HuH-7 (cell line): ENCODE results near the gene PPP2R3B.

ENCODE experiments used
- DNase-seq: peaks from one replicate; pipeline ENCODE4 v3.0.0; 2011; ENCODE audit warnings: low spot score

PPP2R3B gene

GRCh38 chrX:370244-370962, 16.3 kb downstream of the PPP2R3B start:
- DNase-seq, result no peak

GRCh38 chrX:369563-370101, 17.1 kb downstream of the PPP2R3B start:
- no peak for DNase-seq

GRCh38 chrX:368811-369562, 17.7 kb downstream of the PPP2R3B start:
- no peak for DNase-seq

GRCh38 chrX:367866-368265, 18.8 kb downstream of the PPP2R3B start:
- no peak for DNase-seq

GRCh38 chrX:367349-367748, 19.4 kb downstream of the PPP2R3B start:
- DNase-seq, result no peak

GRCh38 chrX:363621-364375, 22.9 kb downstream of the PPP2R3B start:
- DNase-seq, result no peak

- DNase-seq, result no peak
Observed at GRCh38 chrX:362937-363620, 23.6 kb downstream of the PPP2R3B start.

DNA sequence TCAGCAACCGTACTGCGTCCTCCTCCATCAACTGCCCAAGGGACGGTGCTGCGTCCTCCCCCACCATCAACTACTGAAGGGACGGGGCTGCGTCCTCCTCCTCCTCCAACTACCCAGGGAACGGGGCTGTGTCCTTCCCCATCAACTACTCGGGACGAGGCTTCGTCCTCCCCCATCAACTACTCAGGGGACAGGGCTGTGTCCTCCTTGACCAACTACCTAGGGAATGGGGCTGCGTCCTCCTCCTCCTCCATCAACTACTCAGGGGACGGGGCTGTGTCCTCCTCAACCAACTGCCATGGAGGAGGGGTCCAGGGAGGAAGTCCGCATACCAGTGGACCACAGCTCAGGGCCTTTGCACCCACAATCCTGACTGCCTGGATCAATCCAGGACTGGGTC, 24.4 kb downstream of the PPP2R3B start:
- no peak for DNase-seq

- DNase-seq, result no peak
Observed at GRCh38 chrX:361231-362145, 25.2 kb downstream of the PPP2R3B start.

- DNase-seq, result no peak
Observed at GRCh38 chrX:360496-361150, 26.1 kb downstream of the PPP2R3B start.

- DNase-seq, result no peak
Observed at GRCh38 chrX:358651-359143, 28.0 kb downstream of the PPP2R3B start.

GRCh38 chrX:357693-358471, 28.8 kb downstream of the PPP2R3B start:
- DNase-seq, result no peak

DNA sequence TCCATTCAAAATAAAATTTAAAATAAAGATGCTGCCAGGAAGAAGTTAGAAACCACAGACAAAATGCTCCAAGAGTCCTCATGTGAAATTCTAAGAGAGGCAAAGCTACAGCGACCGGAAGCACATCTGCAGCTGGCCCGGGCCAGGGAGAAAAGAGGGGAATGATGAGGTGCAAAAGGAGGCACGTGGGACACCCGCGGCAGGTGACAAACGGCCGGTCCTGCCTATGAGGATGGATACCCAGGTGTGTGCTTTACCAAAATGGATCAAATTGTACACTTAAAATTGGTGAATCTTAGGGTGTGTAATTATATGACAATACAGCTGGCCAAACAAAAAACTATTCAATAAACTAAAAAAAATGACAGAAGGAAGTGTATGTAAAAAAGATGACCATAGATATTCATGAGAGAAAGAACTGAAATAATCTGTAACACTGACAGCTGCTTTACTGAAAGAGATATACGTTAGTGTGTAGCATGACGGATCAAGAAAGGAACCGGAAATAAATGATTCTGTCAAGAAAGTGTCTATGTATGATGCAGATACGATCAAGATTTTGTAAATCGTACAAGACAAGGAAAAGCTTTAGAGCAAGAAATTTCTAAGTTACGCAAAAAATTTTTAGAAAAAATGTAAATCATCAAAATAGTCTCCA, 29.5 kb downstream of the PPP2R3B start:
- no peak for DNase-seq

- no peak for DNase-seq
Observed at GRCh38 chrX:356385-357034, 30.2 kb downstream of the PPP2R3B start.

DNA sequence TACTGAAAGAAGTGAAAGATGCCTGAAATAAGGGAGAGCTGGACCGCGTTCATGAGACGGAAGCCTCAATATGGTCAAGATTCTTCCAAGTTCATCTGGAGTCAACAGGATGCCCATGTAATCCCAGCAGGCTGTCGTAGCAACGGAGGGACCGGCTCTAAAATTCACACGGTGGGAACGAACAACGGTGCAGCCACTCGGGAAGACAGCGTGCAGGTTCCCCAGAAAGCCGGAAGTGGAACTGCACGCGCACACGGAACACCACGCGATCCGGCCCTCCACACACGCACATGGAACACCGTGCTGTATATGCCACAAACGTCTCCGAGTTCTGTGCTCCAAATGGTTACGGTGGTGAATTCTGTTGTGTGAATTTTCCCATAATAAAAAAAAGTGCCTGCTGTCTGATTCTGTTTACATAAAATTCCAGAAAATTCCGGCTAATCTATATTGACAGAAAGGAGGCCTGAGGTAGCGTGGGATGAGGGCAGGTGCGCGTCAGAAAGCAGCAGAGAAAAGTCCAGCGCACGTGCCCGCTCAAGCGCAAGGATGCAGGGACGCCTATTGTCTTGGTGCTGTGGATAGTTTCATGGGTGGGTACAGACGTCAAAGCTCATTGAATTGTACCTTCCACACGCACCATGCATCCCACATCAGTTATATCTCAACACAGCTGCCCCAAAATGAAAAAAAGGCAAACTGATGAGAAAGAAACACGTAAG, 31.2 kb downstream of the PPP2R3B start:
- DNase-seq, result no peak

DNA sequence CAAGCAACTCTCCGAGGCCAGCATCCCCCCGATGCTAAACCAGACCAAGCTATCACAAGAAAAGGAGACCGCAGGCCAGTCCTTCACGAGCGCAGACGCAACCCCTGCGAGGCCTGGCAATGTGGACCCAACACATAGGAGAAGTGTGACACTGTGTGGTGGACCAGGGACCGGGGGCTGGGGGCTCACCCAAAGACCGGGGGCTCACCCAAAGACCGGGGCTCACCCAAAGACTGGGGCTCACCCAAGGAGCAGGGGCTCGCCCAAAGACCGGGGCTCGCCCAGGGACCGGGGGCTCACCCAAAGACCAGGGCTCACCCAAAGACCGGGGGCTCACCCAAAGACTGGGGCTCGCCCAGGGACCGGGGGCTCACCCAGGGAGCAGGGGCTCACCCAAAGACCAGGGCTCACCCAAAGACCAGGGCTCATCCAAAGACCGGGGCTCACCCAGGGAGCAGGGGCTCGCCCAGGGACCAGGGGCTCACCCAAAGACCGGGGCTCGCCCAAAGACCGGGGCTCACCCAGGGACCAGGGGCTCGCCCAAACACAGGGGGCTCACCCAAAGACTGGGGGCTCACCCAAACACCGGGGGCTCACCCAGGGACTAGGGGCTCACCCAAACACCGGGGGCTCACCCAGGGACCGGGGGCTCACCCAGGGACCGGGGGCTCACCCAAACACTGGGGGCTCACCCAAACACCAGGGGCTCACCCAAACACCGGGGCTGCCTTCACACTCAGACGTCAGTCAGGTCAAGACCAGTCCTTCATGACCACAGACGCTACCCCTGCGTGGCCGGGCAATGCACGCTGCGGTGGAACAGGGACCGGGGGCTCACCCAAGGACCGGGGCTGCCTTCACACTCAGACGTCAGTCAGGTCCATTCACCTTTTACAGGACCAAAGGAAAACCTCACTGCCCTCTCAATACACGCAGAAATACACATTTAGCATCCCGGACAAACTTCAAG, 32.9 kb downstream of the PPP2R3B start:
- DNase-seq, result no peak
